ENCODE results near the gene FLYWCH1. TPM values are rescaled to one million over a fixed set of nuclear protein-coding genes. Genes with fewer than 3 reads are reported as not detected.

FLYWCH1 gene, protein sequence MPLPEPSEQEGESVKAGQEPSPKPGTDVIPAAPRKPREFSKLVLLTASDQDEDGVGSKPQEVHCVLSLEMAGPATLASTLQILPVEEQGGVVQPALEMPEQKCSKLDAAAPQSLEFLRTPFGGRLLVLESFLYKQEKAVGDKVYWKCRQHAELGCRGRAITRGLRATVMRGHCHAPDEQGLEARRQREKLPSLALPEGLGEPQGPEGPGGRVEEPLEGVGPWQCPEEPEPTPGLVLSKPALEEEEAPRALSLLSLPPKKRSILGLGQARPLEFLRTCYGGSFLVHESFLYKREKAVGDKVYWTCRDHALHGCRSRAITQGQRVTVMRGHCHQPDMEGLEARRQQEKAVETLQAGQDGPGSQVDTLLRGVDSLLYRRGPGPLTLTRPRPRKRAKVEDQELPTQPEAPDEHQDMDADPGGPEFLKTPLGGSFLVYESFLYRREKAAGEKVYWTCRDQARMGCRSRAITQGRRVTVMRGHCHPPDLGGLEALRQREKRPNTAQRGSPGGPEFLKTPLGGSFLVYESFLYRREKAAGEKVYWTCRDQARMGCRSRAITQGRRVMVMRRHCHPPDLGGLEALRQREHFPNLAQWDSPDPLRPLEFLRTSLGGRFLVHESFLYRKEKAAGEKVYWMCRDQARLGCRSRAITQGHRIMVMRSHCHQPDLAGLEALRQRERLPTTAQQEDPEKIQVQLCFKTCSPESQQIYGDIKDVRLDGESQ
- total RNA-seq (7.8 TPM), polyA plus RNA-seq (ENCODE audit: insufficient read depth in 1 of 8, insufficient read length in 8 of 8, low replicate concordance in 1 of 8) (10 to 100 TPM; 13.9 to 28.5 (median 17.7) TPM)
- long read RNA-seq, donor 1, full-length matches to known transcripts, result 1 of 1 reads
- long read RNA-seq, donor 1, partial matches to known transcripts, result 0 of 1 reads
- long read RNA-seq, donor 1, other reads (novel, unspliced or antisense), result 0 of 1 reads
- long read RNA-seq, donor 2, result 0 reads
- long read RNA-seq, donor 3, full-length matches to known transcripts, result 4 of 4 reads
- long read RNA-seq, donor 3, partial matches to known transcripts, result 0 of 4 reads
- long read RNA-seq, donor 3, other reads (novel, unspliced or antisense), result 0 of 4 reads
- long read RNA-seq, donor 4, result 0 reads
- long read RNA-seq, donor 5, full-length matches to known transcripts, result 3 of 9 reads
- long read RNA-seq, donor 5, partial matches to known transcripts, result 6 of 9 reads
- long read RNA-seq, donor 5, other reads (novel, unspliced or antisense), result 0 of 9 reads
- long read RNA-seq, donor 6, full-length matches to known transcripts, result 3 of 3 reads
- long read RNA-seq, donor 6, partial matches to known transcripts, result 0 of 3 reads
- long read RNA-seq, donor 6, other reads (novel, unspliced or antisense), result 0 of 3 reads
- long read RNA-seq, donor 7, full-length matches to known transcripts, result 2 of 2 reads
- long read RNA-seq, donor 7, partial matches to known transcripts, result 0 of 2 reads
- long read RNA-seq, donor 7, other reads (novel, unspliced or antisense), result 0 of 2 reads
- long read RNA-seq, donor 8, result 0 reads
- long read RNA-seq, donor 9, result 0 reads
- long read RNA-seq, donor 10, full-length matches to known transcripts, result 1 of 1 reads
- long read RNA-seq, donor 10, partial matches to known transcripts, result 0 of 1 reads
- long read RNA-seq, donor 10, other reads (novel, unspliced or antisense), result 0 of 1 reads
- long read RNA-seq, donor 11, result 0 reads

DNA sequence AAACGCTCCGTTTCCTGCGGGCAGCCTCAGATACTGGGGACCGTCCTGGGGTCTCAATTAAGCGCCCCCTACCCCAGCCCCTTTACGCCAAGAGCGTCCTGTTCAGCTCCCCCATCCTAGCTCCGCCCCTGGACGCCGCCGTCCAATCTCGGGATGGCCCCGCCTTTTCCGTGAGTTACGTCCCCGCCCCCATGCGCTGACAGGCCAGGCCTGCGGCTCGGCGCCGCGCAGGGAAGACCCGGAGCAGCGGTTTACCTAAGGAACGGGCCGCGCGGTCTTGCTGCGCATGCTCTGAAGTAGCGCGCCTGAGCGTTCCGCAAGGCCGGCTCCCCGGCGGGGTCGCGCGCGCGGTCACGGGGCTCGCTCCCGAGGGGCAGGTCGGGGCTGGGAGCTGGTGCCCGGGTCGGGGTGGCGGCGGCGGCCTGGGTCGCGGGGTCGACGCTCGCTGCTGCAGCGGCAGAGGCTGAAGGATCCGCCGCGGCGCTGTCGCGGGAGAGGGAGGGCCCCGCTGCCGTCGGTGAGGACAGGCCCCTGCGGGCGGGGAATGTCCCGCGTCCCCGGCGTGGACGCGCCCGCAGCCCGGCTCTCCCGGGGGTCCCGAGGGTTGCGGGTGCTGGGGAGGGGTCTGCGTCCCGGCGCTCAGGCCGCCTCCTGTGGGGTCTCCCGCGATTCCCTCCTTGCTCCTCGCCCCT is at the start of gene FLYWCH1:
TSS of gene FLYWCH1 (plus strand) at position 294 of the 692 bp plus-strand sequence. CDS start 17,755 bp downstream, outside the sequence.
- under 1% methylated on average over 82 of the region's 85 CpGs for WGBS (ENCODE audit: insufficient coverage)
- H3K27ac ChIP-seq (ENCODE audit: low read length), result peak within 1 kb of the TSS; percentile 88
- H3K4me1 ChIP-seq (ENCODE audit: control insufficient read depth, insufficient read depth, low read length), result peaks cover 10% of the 10 kb centered on the region

DNA sequence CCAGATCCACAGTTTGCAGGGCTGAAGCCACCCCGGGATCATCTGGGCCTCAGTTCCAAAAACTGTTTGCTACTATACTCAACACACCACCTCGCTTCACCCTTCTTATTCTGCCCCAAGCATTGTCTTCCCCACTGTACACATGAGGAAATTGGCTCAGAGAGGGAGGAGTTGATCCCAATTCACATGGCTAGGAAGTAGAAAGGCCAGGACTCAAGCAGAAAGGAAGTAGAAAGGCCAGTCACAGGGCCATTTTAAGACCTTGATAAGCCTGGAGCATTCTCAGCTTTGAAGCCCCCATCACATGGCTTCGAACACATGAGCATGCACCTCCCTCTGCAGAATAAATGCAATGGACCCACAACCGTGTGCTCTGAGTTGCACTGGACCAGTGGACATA is 46.1 kb upstream of the FLYWCH1 start:
- Histone ChIP-seq H3K36me3 (ENCODE audit: control insufficient read depth, insufficient read depth, low read length) (no peaks in the 10 kb centered on the region), H3K27ac (ENCODE audit: low read length) (no peak overlapping the region), H3K4me3 (ENCODE audit: low read length) (no peak overlapping the region), H3K9me3 (replicated peaks; ENCODE audit: control insufficient read depth, low read depth, low read length) (peaks cover 4% of the 10 kb centered on the region), H3K4me1 (ENCODE audit: control insufficient read depth, insufficient read depth, low read length) (peaks cover 5% of the 10 kb centered on the region), H3K27me3 (ENCODE audit: control insufficient read depth, insufficient read depth, low read length) (peaks cover 30% of the 10 kb centered on the region)
- DNase-seq, result no peak
- WGBS (ENCODE audit: insufficient coverage), result 52% methylated on average over 3 of the region's 4 CpGs

More for the DNA sequence above, at the start of gene FLYWCH1:
- DNase-seq, result peak; percentile 99
- H3K9me3 ChIP-seq (replicated peaks; ENCODE audit: control insufficient read depth, low read depth, low read length), result no peaks in the 10 kb centered on the region
- no peaks in the 10 kb centered on the region for H3K27me3 ChIP-seq (ENCODE audit: control insufficient read depth, insufficient read depth, low read length)
- H3K36me3 ChIP-seq (ENCODE audit: control insufficient read depth, insufficient read depth, low read length), result peaks cover 13% of the 10 kb centered on the region
- H3K4me3 ChIP-seq (ENCODE audit: low read length), result peak within 1 kb of the TSS; percentile 63

DNA sequence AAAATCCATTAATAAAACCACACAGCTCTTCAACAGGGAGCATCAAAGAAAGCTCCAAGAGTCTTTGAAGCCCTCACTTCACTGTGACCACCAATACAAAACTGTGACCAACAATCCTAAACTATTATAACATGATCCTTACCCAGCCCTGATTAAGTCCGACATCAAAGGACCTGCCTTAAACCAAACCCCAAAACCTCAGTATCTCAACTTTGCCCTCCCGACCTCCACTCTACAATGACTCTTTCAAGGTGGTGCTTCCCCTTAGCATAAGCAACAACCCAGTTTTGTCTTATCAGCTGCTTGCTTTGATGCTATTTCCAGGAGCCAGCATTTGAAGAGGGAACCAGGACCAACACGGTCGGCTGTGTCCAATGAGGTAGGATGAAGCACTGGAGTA is 45.3 kb upstream of the FLYWCH1 start:
- no peak overlapping the region for H3K27ac ChIP-seq (ENCODE audit: low read length)
- H3K4me1 ChIP-seq (ENCODE audit: control insufficient read depth, insufficient read depth, low read length), result peaks cover 5% of the 10 kb centered on the region
- no peak overlapping the region for H3K4me3 ChIP-seq (ENCODE audit: low read length)
- H3K36me3 ChIP-seq (ENCODE audit: control insufficient read depth, insufficient read depth, low read length), result no peaks in the 10 kb centered on the region
- DNase-seq, result no peak
- peaks cover 25% of the 10 kb centered on the region for H3K27me3 ChIP-seq (ENCODE audit: control insufficient read depth, insufficient read depth, low read length)
- no peaks in the 10 kb centered on the region for H3K9me3 ChIP-seq (replicated peaks; ENCODE audit: control insufficient read depth, low read depth, low read length)
- WGBS (ENCODE audit: insufficient coverage), result 64% methylated on average over 3 of the region's 4 CpGs

DNA sequence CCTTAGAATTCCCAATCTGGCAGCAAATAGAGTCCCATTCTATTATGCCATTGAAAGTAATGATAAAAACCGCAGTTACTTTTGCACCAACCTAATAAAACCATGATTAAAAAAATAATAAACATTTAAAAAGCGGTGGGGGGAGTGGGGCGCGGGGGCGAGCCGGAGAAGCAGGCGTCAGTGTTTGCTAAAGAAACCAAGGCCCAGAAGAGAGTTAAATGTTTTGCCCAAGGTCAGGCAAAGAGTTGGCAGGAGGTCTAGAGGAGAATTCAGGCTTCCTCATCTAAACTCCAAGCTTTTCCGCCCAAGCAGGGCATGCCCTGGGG is 44.1 kb upstream of the FLYWCH1 start:
- Histone ChIP-seq H3K9me3 (replicated peaks; ENCODE audit: control insufficient read depth, low read depth, low read length) (no peaks in the 10 kb centered on the region), H3K27me3 (ENCODE audit: control insufficient read depth, insufficient read depth, low read length) (peaks cover 28% of the 10 kb centered on the region), H3K27ac (ENCODE audit: low read length) (peak overlapping the region; percentile 96), H3K36me3 (ENCODE audit: control insufficient read depth, insufficient read depth, low read length) (no peaks in the 10 kb centered on the region), H3K4me1 (ENCODE audit: control insufficient read depth, insufficient read depth, low read length) (peaks cover 5% of the 10 kb centered on the region), H3K4me3 (ENCODE audit: low read length) (peak overlapping the region; percentile 86)
- no peak for DNase-seq
- 60% methylated on average over 1 of the region's 8 CpGs for WGBS (ENCODE audit: insufficient coverage)

DNA sequence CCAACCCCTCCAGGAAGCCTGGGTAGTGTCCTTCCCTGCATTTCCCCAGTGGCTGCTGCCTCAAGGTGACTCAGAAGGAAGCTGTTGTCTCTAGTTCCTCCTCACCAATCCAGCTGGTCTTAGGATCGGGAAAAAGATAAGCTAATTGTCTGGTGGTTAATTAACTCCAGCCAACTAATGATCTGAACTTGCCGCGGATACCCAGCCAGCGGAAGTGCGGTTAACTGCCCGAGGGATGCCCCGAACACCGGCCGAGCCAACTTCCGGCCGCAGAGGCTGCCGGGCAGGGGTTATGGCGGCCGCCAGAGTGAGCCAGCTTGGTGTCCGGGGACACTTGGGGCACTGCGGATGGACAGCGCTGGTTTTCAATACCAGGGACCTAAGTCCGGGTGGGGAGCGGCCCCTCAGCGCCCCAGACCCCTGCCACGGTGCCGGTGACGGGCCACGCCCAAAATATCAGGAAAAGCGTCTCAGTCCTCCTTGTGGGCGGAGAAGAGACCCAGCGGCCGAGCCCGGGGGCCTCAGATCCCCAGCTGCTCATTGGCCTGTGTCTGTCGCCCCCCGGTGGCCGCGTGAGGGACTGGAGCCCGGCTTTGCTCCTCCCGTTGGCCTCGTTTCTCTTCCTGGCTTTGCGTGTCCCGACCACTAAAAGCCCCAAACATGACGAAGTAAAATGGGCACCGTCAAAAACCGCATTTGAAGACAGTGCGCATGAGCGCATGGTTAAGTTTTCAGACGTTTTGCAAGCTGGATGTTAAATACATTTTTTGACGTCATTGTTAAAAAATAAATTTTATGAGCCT is 43.5 kb upstream of the FLYWCH1 start:
- Histone ChIP-seq H3K27me3 (ENCODE audit: control insufficient read depth, insufficient read depth, low read length) (peaks cover 28% of the 10 kb centered on the region), H3K4me3 (ENCODE audit: low read length) (peak overlapping the region; percentile 86), H3K9me3 (replicated peaks; ENCODE audit: control insufficient read depth, low read depth, low read length) (no peaks in the 10 kb centered on the region), H3K4me1 (ENCODE audit: control insufficient read depth, insufficient read depth, low read length) (peaks cover 5% of the 10 kb centered on the region), H3K36me3 (ENCODE audit: control insufficient read depth, insufficient read depth, low read length) (no peaks in the 10 kb centered on the region), H3K27ac (ENCODE audit: low read length) (peak overlapping the region; percentile 96)
- DNase-seq, result peak; percentile 95
- WGBS (ENCODE audit: insufficient coverage), result 0% methylated on average over 35 of the region's 45 CpGs

DNA sequence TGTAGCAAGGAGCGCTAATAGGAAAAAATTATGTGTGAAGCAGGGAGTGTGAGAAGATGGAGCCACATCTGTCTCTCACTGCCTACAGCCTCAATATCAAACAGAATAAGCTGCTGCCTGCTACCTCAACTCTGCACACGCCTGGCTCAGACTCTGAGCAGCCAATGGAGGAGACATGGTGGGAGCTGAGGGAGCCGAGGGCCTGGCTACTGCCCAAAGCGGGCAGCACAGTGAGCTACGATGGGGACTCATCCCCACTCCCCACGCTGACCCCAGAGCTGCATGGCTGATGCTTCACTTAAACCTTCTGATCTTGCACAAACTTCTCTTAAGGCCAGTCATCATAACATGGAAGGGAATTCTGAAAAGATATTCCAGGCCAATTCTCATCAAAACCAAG is 39.8 kb upstream of the FLYWCH1 start:
- DNase-seq, result no peak
- Histone ChIP-seq H3K36me3 (ENCODE audit: control insufficient read depth, insufficient read depth, low read length) (no peaks in the 10 kb centered on the region), H3K9me3 (replicated peaks; ENCODE audit: control insufficient read depth, low read depth, low read length) (no peaks in the 10 kb centered on the region), H3K4me3 (ENCODE audit: low read length) (no peak overlapping the region), H3K27ac (ENCODE audit: low read length) (no peak overlapping the region), H3K4me1 (ENCODE audit: control insufficient read depth, insufficient read depth, low read length) (peaks cover 13% of the 10 kb centered on the region), H3K27me3 (ENCODE audit: control insufficient read depth, insufficient read depth, low read length) (peaks cover 9% of the 10 kb centered on the region)
- 80% methylated on average over 4 of the region's 6 CpGs for WGBS (ENCODE audit: insufficient coverage)

DNA sequence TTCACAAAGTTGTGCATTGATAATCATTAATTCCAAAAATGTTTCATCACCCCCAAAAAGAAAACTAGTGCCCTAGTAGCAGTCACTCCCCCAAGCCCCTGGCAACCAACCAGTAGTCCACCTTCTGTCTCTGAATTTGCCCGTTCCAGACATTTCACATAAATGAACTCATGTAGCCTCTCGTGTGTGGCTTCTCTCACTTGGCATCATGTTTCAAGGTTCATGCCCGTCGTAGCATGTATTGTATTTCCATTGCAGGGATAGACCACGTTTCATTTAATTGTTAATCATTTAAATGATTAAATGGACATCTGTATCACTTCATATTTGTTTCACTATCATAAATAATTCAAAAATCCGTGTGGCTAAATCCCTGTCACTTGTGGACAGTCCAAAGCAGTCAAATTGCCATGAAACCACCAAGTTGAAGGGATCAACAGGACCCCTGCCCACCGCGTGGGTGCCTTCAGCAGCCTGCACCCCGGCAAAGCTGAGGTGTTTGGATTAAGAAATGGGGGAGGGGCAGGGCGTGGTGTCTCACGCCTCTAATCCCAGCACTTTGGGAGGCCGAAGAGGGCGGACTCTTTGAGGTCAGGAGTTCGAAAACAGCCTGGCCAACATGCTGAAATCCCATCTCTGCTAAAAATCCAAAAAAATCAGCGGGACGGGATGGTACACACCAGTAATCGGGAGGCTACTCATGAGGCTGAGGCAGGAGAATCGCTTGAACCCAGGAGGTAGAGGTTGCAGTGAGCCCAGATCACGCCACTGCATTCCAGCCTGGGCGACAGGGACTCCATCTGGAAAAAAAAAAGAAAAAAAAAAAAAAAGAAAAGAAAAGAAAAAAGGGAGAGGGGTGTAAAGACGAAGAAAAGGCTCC is 37.5 kb upstream of the FLYWCH1 start:
- no peak overlapping the region for H3K27ac ChIP-seq (ENCODE audit: low read length)
- H3K9me3 ChIP-seq (replicated peaks; ENCODE audit: control insufficient read depth, low read depth, low read length), result no peaks in the 10 kb centered on the region
- peaks cover 8% of the 10 kb centered on the region for H3K4me1 ChIP-seq (ENCODE audit: control insufficient read depth, insufficient read depth, low read length)
- 31% methylated on average over 9 of the region's 21 CpGs for WGBS (ENCODE audit: insufficient coverage)
- H3K4me3 ChIP-seq (ENCODE audit: low read length), result no peak overlapping the region
- DNase-seq, result peak; percentile 20
- no peaks in the 10 kb centered on the region for H3K36me3 ChIP-seq (ENCODE audit: control insufficient read depth, insufficient read depth, low read length)
- H3K27me3 ChIP-seq (ENCODE audit: control insufficient read depth, insufficient read depth, low read length), result peaks cover 8% of the 10 kb centered on the region

DNA sequence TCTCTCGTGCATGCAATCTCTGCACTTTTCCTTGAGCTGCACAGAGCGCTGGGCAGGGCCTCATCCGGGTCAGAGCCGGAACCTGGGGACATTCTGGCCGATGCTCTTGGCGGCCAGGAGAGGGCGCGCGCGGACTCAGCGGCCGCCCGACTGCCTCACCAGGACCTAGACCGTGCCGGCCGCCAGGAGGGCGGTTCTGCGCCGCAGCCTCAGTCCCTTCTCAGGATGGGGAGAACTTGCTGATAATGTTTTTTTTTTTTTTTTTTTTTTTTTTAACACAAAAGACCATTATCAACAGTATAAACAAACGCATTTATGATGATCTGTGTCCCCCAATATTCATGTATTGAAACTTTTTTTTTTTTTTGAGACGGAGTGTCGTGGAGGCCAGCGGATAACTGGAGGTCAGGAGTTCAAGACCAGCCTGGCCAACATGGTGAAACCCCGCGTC is 36.8 kb upstream of the FLYWCH1 start:
- Histone ChIP-seq H3K27me3 (ENCODE audit: control insufficient read depth, insufficient read depth, low read length) (peaks cover 7% of the 10 kb centered on the region), H3K4me3 (ENCODE audit: low read length) (no peak overlapping the region), H3K9me3 (replicated peaks; ENCODE audit: control insufficient read depth, low read depth, low read length) (peaks cover 4% of the 10 kb centered on the region), H3K27ac (ENCODE audit: low read length) (no peak overlapping the region), H3K4me1 (ENCODE audit: control insufficient read depth, insufficient read depth, low read length) (peaks cover 8% of the 10 kb centered on the region), H3K36me3 (ENCODE audit: control insufficient read depth, insufficient read depth, low read length) (no peaks in the 10 kb centered on the region)
- WGBS (ENCODE audit: insufficient coverage), result 35% methylated on average over 7 of the region's 25 CpGs
- peak; percentile 86 for DNase-seq

Data from muscle of leg (tissue), 16 donors.